HL-60 (cell line): ENCODE measurements around the gene STXBP2.

Experiments used
- GABPA ChIP-seq: IDR thresholded peaks from 2 replicates; pipeline ENCODE4 v1.6.1; 2012; ENCODE audit warnings: low read depth
- POLR2AphosphoS5 ChIP-seq: IDR thresholded peaks from 2 replicates; pipeline ENCODE4 v1.6.1; 2012; ENCODE audit warnings: low read depth
- TF ChIP-seq, protein P1 (sequence below): IDR thresholded peaks from one replicate; pipeline ENCODE4 v1.5.1; 2011; ENCODE audit warnings: low read length, control low read depth, inconsistent platforms; ENCODE audit not compliant: insufficient read depth

DNA sequence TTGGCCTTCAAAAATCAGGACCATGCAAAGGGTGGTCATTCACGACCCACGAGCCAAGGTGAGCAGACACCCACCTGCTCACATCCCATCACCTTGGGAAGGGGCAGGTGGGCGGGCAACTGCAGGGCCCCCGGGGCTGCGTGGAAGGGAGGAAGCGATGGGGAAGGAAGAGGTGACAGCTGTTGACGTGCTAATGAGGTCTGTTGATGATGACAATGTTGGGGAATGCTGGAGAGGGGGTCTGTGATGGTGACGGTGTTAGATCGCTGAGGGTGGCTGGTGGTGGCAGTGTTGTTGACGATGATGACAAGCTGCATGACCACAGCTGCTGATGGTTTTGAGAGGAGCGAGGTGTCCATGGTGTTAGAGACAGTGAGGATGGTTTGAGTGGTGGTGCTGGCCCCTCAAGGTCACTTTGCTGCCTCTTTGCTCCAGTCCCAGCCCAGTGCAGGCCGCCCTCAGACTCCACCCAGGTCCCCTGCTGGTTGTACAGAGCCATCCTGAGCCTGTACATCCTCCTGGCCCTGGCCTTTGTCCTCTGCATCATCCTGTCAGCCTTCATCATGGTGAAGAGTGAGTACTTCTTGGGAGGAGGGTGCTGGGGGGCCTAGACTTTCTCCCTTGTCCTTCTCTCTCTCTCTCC, 40.9 kb downstream of the STXBP2 start:
- TF ChIP-seq POLR2AphosphoS5 (no peak), GABPA (no peak)
- TF ChIP-seq, protein P1, sequence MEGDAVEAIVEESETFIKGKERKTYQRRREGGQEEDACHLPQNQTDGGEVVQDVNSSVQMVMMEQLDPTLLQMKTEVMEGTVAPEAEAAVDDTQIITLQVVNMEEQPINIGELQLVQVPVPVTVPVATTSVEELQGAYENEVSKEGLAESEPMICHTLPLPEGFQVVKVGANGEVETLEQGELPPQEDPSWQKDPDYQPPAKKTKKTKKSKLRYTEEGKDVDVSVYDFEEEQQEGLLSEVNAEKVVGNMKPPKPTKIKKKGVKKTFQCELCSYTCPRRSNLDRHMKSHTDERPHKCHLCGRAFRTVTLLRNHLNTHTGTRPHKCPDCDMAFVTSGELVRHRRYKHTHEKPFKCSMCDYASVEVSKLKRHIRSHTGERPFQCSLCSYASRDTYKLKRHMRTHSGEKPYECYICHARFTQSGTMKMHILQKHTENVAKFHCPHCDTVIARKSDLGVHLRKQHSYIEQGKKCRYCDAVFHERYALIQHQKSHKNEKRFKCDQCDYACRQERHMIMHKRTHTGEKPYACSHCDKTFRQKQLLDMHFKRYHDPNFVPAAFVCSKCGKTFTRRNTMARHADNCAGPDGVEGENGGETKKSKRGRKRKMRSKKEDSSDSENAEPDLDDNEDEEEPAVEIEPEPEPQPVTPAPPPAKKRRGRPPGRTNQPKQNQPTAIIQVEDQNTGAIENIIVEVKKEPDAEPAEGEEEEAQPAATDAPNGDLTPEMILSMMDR: no peak
